Parathyroid adenoma (tissue), 2 donors: ENCODE results near the gene ATP8B1.

Experiments used
- H2AFZ ChIP-seq: fragments of 300-600 bp; sonication (generic); one replicate; pipeline ENCODE4 v1.7.0; 2017; ENCODE audit warnings: antibody characterized with exemption, mild to moderate bottlenecking
- H3K27ac ChIP-seq: fragments of 300-600 bp; sonication (generic); one replicate; pipeline ENCODE4 v1.7.0; 2017
- H3K27me3 ChIP-seq: fragments of 300-600 bp; sonication (generic); one replicate; pipeline ENCODE4 v1.7.0; 2017; ENCODE audit warnings: low read length; ENCODE audit not compliant: control insufficient read depth, insufficient read depth
- H3K36me3 ChIP-seq: fragments of 300-600 bp; sonication (generic); one replicate; pipeline ENCODE4 v1.7.0; 2017; ENCODE audit warnings: low read length; ENCODE audit not compliant: control insufficient read depth, insufficient read depth
- H3K4me1 ChIP-seq: fragments of 300-600 bp; sonication (generic); one replicate; pipeline ENCODE4 v1.7.0; 2017; ENCODE audit warnings: control low read depth
- H3K4me2 ChIP-seq: fragments of 300-600 bp; sonication (generic); one replicate; pipeline ENCODE4 v1.7.0; 2017; ENCODE audit warnings: low read length
- H3K4me3 ChIP-seq: fragments of 300-600 bp; sonication (generic); one replicate; pipeline ENCODE4 v1.7.0; 2017; ENCODE audit warnings: low read depth, low read length
- H3K79me2 ChIP-seq: fragments of 300-600 bp; sonication (generic); one replicate; pipeline ENCODE4 v1.7.0; 2017; ENCODE audit warnings: control low read depth
- H3K9ac ChIP-seq: fragments of 300-600 bp; sonication (generic); one replicate; pipeline ENCODE4 v1.7.0; 2017; ENCODE audit warnings: mild to moderate bottlenecking
- H3K9me3 ChIP-seq: fragments of 300-600 bp; sonication (generic); one replicate; pipeline ENCODE4 v1.7.0; 2017; ENCODE audit warnings: low read length; ENCODE audit not compliant: control insufficient read depth
- CTCF ChIP-seq: fragments of 300-600 bp; sonication (generic); IDR thresholded peaks from one replicate; pipeline ENCODE4 v1.7.0; 2017; ENCODE audit warnings: antibody characterized with exemption, mild to moderate bottlenecking
- donor health status: primary hyperparathyroidism.

ATP8B1 gene

GRCh38 chr18:57845605-57846074, 42.5 kb upstream of the ATP8B1 start:
- no peak overlapping the region for H3K27ac ChIP-seq
- H3K79me2 ChIP-seq, result no peaks in the 10 kb centered on the region

DNA sequence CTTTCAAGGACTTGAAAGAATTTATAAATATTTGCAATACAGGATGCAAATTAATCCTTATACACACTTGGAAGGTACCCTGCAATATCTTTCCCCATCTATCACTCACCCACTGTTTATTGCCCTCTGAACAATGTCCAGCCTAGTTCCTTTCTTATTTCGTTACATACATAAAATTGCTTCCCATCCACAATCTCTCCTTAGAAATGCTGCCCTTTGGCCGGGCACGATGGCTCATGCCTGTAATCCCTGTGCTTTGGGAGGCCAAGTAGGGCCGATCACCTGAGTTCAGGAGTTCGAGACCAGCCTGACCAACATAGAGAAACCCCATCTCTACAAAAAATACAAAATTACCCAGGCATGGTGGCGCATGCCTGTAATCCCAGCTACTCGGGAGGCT, 41.2 kb upstream of the ATP8B1 start:
- H3K4me1 ChIP-seq, result no peaks in the 10 kb centered on the region
- no peak for TF ChIP-seq CTCF
- no peak overlapping the region for H3K4me2 ChIP-seq
- H3K4me3 ChIP-seq, result no peak overlapping the region
- H3K27ac ChIP-seq, result no peak overlapping the region
- no peak overlapping the region for H2AFZ ChIP-seq
- H3K79me2 ChIP-seq, result no peaks in the 10 kb centered on the region
- H3K27me3 ChIP-seq, result no peaks in the 10 kb centered on the region
- no peaks in the 10 kb centered on the region for H3K9me3 ChIP-seq
- no peaks in the 10 kb centered on the region for H3K36me3 ChIP-seq
- no peak overlapping the region for H3K9ac ChIP-seq

More at GRCh38 chr18:57845605-57846074, 42.5 kb upstream of the ATP8B1 start:
- Histone ChIP-seq H3K9ac (no peak overlapping the region), H3K4me1 (no peaks in the 10 kb centered on the region), H3K4me2 (no peak overlapping the region), H3K27me3 (no peaks in the 10 kb centered on the region), H3K4me3 (no peak overlapping the region), H3K36me3 (no peaks in the 10 kb centered on the region), H2AFZ (no peak overlapping the region), H3K9me3 (no peaks in the 10 kb centered on the region)
- TF ChIP-seq CTCF, result no peak

GRCh38 chr18:57843386-57843785, 40.3 kb upstream of the ATP8B1 start:
- Histone ChIP-seq H3K27me3 (no peaks in the 10 kb centered on the region), H3K4me1 (no peaks in the 10 kb centered on the region), H3K79me2 (no peaks in the 10 kb centered on the region), H3K9ac (no peak overlapping the region), H3K27ac (no peak overlapping the region), H3K36me3 (no peaks in the 10 kb centered on the region), H3K4me3 (no peak overlapping the region), H3K4me2 (no peak overlapping the region), H2AFZ (no peak overlapping the region), H3K9me3 (no peaks in the 10 kb centered on the region)
- TF ChIP-seq CTCF, result no peak

GRCh38 chr18:57841568-57841967, 38.5 kb upstream of the ATP8B1 start:
- H3K36me3 ChIP-seq, result no peaks in the 10 kb centered on the region
- H3K4me1 ChIP-seq, result no peaks in the 10 kb centered on the region
- no peak overlapping the region for H3K9ac ChIP-seq
- no peak for TF ChIP-seq CTCF
- H2AFZ ChIP-seq, result no peak overlapping the region
- no peaks in the 10 kb centered on the region for H3K79me2 ChIP-seq
- no peaks in the 10 kb centered on the region for H3K27me3 ChIP-seq
- H3K4me3 ChIP-seq, result no peak overlapping the region
- no peaks in the 10 kb centered on the region for H3K9me3 ChIP-seq
- H3K27ac ChIP-seq, result no peak overlapping the region
- H3K4me2 ChIP-seq, result no peak overlapping the region

GRCh38 chr18:57839942-57840381, 36.8 kb upstream of the ATP8B1 start:
- TF ChIP-seq CTCF, result no peak
- Histone ChIP-seq H3K79me2 (no peaks in the 10 kb centered on the region), H3K9ac (no peak overlapping the region), H3K36me3 (no peaks in the 10 kb centered on the region), H3K4me3 (no peak overlapping the region), H3K9me3 (no peaks in the 10 kb centered on the region), H3K27ac (no peak overlapping the region), H3K4me1 (no peaks in the 10 kb centered on the region), H3K27me3 (no peaks in the 10 kb centered on the region), H2AFZ (no peak overlapping the region), H3K4me2 (no peak overlapping the region)
